CD4-positive, alpha-beta T cell treated with Interleukin-21 for 1 hour (primary cell): Measurements from ENCODE around the gene DUSP5.

Experiments used
- DNase-seq: peaks from one replicate; pipeline ENCODE4 v3.0.0-alpha.2; 2020

DUSP5 gene

GRCh38 chr10:110556296-110556695 is 58.6 kb downstream of the DUSP5 start:
- DNase-seq: no peak

DNA sequence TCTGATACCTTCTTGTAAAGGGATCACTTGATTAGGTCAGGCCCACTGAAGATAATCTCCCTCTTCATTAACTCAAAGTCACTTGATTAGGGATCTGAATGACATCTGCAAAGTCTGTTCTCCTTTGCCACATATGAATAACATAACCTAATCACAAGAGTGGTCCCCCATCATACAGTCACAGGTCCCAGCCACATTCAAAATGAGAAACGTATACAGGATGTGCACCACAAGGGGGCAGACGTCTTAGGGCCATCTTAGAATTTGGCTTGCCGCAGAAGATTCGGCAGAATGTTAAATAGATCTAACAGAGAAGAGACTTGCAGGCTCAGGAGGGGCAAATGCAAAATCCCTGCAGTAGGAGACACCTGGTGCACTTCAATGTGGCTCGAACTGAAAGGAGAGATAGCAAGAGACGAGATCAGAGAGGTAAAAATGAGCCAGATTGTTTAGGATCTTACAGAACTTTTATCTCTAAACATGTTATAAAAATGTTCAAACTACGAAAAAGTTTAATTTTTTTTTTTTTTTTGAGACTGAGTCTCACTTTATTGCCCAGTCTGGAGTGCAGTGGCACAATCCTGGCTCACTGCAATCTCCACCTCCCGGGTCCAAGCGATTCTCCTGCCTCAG is 59.4 kb downstream of the DUSP5 start:
- peak; percentile 75 for DNase-seq

DNA sequence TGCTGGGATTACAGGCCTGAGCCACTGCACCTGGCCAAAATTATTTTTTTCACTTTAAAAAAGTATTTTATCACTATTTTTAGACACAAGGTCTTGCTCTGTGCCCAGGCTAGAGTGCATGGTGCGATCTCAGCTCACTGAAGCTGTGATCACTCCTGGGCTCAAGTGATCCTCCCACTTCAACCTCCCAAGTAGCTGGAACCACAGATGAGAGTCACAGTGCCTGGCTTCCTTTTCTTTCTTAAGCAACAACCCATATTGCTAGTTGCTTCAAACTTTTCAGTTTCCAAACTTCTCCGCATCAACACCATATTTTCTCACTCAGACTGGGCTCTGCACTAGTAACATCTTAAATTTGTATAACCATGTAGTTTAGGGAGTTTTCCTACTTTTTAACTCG is 60.3 kb downstream of the DUSP5 start:
- no peak for DNase-seq

DNA sequence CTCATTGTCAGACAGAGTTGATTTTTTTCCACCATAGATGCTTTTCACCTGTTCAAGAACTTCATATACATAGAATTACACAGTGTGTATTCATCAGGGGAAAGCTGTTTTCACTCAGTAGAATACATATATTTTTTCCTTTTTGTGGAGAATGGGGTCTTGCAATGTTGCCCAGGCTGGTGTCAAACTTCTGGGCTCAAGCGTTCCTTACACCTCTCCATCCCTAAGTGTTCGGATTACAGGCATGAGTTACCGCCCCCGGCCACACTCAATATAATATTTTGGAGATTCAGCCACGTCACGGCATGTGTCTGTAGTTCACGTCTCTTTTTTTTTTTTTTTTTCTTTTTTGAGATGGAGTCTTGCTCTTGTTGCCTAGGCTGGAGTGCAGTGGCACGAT is 62.3 kb downstream of the DUSP5 start:
- DNase-seq: no peak
